HepG2 (cell line): ENCODE results near the gene RAPGEF6. TPM values are rescaled to one million over a fixed set of nuclear protein-coding genes. Genes with fewer than 3 reads are reported as not detected.

Experiments used
- ATAC-seq: fragments of 200-7000 bp; cut with Tn5 transposase; 3 replicates; pipeline ENCODE4 v1.9.1; 2020; ENCODE audit warnings: mild to moderate bottlenecking, moderate library complexity
- BruUV-seq: library from RNA; stranded (reverse); fragments of 400-500 nt; replicated peaks from 2 replicates; lab custom pipeline; 2021; lab: Mats Ljungman, UMichigan
- CTCF ChIA-PET: fragments of 300-600 bp; formaldehyde crosslinking; extraction: SDS; loops from one replicate; lab custom pipeline; 2021; ENCODE audit warnings: low total read pairs, inconsistent platforms, low intra/inter-chr PET ratio; lab: Yijun Ruan, JAX
- POLR2A ChIA-PET: fragments of 350-600 bp; sonication (Branson Sonifier 250); formaldehyde crosslinking; loops from one replicate; lab custom pipeline; 2020; ENCODE audit warnings: antibody characterized with exemption, inconsistent platforms; lab: Yijun Ruan, JAX
- DNase-seq: peaks from one replicate; pipeline ENCODE4 v3.0.0-alpha.2; 2015; ENCODE audit warnings: low spot score
- FAIRE-seq: peaks from 3 replicates; lab custom pipeline; 2011; peaks lifted over from hg19 to GRCh38; lab: Jason Lieb, UNC
- H2AFZ ChIP-seq: one replicate; pipeline ENCODE4 v1.6.1; 2011; ENCODE audit warnings: low read length, inconsistent platforms
- H3K27ac ChIP-seq: fragments of 300-600 bp; 3 replicates; pipeline ENCODE4 v1.8.0; 2011; ENCODE audit warnings: mixed run types, mild to moderate bottlenecking, mixed read lengths, low read length, inconsistent platforms; ENCODE audit not compliant: insufficient read depth; ENCODE audit errors: extremely low read length
- H3K27me3 ChIP-seq, 2 experiments: fragments of 200-600 bp in 1 of 2; 2 replicates in 1 of 2; 3 replicates in 1 of 2; pipeline versions ENCODE4 v1.6.0 to v1.8.0; 2011; ENCODE audit warnings: low read length in 2 of 2, mild to moderate bottlenecking in 2 of 2, moderate library complexity in 2 of 2, inconsistent platforms in 1 of 2; ENCODE audit not compliant: insufficient read depth in 2 of 2, control insufficient read depth in 1 of 2
- H3K36me3 ChIP-seq, 2 experiments: fragments of 200-600 bp in 1 of 2; replicated peaks in 1 of 2; 2 replicates in 1 of 2; 3 replicates in 1 of 2; pipeline versions ENCODE4 v1.5.1 to v1.8.0; 2011; ENCODE audit warnings: low read length in 2 of 2, inconsistent platforms in 1 of 2; ENCODE audit not compliant: insufficient read depth in 2 of 2, control insufficient read depth in 1 of 2
- H3K4me1 ChIP-seq: 2 replicates; pipeline ENCODE4 v1.5.1; 2012; ENCODE audit warnings: low read length, inconsistent platforms; ENCODE audit not compliant: insufficient read depth
- H3K4me2 ChIP-seq: 2 replicates; pipeline ENCODE4 v1.6.0; 2011; ENCODE audit warnings: low read depth, low read length, inconsistent platforms
- H3K4me3 ChIP-seq, 3 experiments: fragments of 200-600 bp in 1 of 3; sonication (generic), shearing (Covaris generic) in 1 of 3; replicated peaks in 1 of 3; 2 replicates each; pipeline ENCODE4 v1.5.1; 2011 to 2016; ENCODE audit warnings: low read length in 3 of 3, inconsistent platforms in 2 of 3, low read depth in 2 of 3, mild to moderate bottlenecking in 2 of 3, control low read depth in 1 of 3, mixed read lengths in 1 of 3; ENCODE audit not compliant: insufficient read depth in 1 of 3
- H3K79me2 ChIP-seq: one replicate; pipeline ENCODE4 v1.6.1; 2011; ENCODE audit warnings: low read length, inconsistent platforms; ENCODE audit not compliant: insufficient read depth
- H3K9ac ChIP-seq: 2 replicates; pipeline ENCODE4 v1.6.0; 2011; ENCODE audit warnings: mild to moderate bottlenecking, low read depth, low read length, inconsistent platforms; ENCODE audit not compliant: insufficient read depth
- H3K9me3 ChIP-seq: 2 replicates; pipeline ENCODE4 v1.5.1; 2012; ENCODE audit warnings: mild to moderate bottlenecking, low read length
- H4K20me1 ChIP-seq: 2 replicates; pipeline ENCODE4 v1.6.0; 2011; ENCODE audit warnings: inconsistent platforms, mild to moderate bottlenecking, low read length, moderate library complexity; ENCODE audit not compliant: insufficient read depth
- ARID2 ChIP-seq: sonication (generic); formaldehyde crosslinking; IDR thresholded peaks from 2 replicates; pipeline ENCODE4 v1.8.1; 2022; ENCODE audit warnings: mild to moderate bottlenecking, missing genetic modification reagents, borderline replicate concordance
- ETV5 ChIP-seq: IDR thresholded peaks from 2 replicates; pipeline ENCODE4 v1.6.1; 2018; ENCODE audit warnings: missing biosample characterization, missing genetic modification reagents, inconsistent platforms, borderline replicate concordance
- JARID2 ChIP-seq: sonication (generic); formaldehyde crosslinking; IDR thresholded peaks from 2 replicates; pipeline ENCODE4 v1.8.1; 2023; ENCODE audit warnings: missing genetic modification reagents, inconsistent platforms; ENCODE audit not compliant: insufficient replicate concordance
- MEF2D ChIP-seq: sonication (generic); formaldehyde crosslinking; IDR thresholded peaks from 2 replicates; pipeline ENCODE4 v1.5.1; 2020; ENCODE audit warnings: mild to moderate bottlenecking, missing genetic modification reagents
- NAIF1 ChIP-seq: sonication (generic); formaldehyde crosslinking; IDR thresholded peaks from 2 replicates; pipeline ENCODE4 v1.5.0; 2020; ENCODE audit warnings: mild to moderate bottlenecking, missing genetic modification reagents, borderline replicate concordance
- SMC3 ChIP-seq: IDR thresholded peaks from 2 replicates; pipeline ENCODE4 v1.6.1; 2011; ENCODE audit warnings: low read length, improper control_type of control experiment
- SRF ChIP-seq: IDR thresholded peaks from 2 replicates; pipeline ENCODE4 v1.6.1; 2011; ENCODE audit warnings: mild to moderate bottlenecking, low read depth, low read length, moderate library complexity
- TBX2 ChIP-seq: sonication (generic); formaldehyde crosslinking; IDR thresholded peaks from 2 replicates; pipeline ENCODE4 v1.5.0; 2020; ENCODE audit warnings: missing genetic modification reagents, mild to moderate bottlenecking, borderline replicate concordance
- TOE1 ChIP-seq: sonication (generic); formaldehyde crosslinking; IDR thresholded peaks from 2 replicates; pipeline ENCODE4 v1.4.0; 2020; ENCODE audit warnings: mild to moderate bottlenecking, missing genetic modification reagents
- WIZ ChIP-seq: sonication (generic); formaldehyde crosslinking; IDR thresholded peaks from 2 replicates; pipeline ENCODE4 v1.5.1; 2020; ENCODE audit warnings: mild to moderate bottlenecking, missing genetic modification reagents
- ZHX1 ChIP-seq: sonication (generic); formaldehyde crosslinking; IDR thresholded peaks from 2 replicates; pipeline ENCODE4 v1.8.1; 2022; ENCODE audit warnings: low read depth, mild to moderate bottlenecking, missing genetic modification reagents
- ZNF124 ChIP-seq: sonication (generic); formaldehyde crosslinking; IDR thresholded peaks from 2 replicates; pipeline ENCODE4 v1.4.0; 2020; ENCODE audit warnings: missing genetic modification reagents
- ZNF138 ChIP-seq: sonication (generic); formaldehyde crosslinking; IDR thresholded peaks from 2 replicates; pipeline ENCODE4 v1.5.0; 2020; ENCODE audit warnings: mild to moderate bottlenecking, low read depth, missing genetic modification reagents
- ZNF296 ChIP-seq: sonication (generic); formaldehyde crosslinking; conservative IDR thresholded peaks from 2 replicates; pipeline ENCODE4 v1.5.0; 2020; ENCODE audit warnings: mild to moderate bottlenecking, missing genetic modification reagents
- ZNF317 ChIP-seq: sonication (generic); formaldehyde crosslinking; IDR thresholded peaks from 2 replicates; pipeline ENCODE4 v1.5.0; 2020; ENCODE audit warnings: mild to moderate bottlenecking, missing genetic modification reagents
- ZNF335 ChIP-seq: sonication (generic); formaldehyde crosslinking; IDR thresholded peaks from 2 replicates; pipeline ENCODE4 v1.4.0; 2020; ENCODE audit warnings: missing genetic modification reagents
- ZNF503 ChIP-seq: sonication (generic); formaldehyde crosslinking; IDR thresholded peaks from 2 replicates; pipeline ENCODE4 v1.4.0; 2020; ENCODE audit warnings: missing genetic modification reagents
- in situ Hi-C: cut with HindIII; loops from 2 replicates; pipeline ENCODE4 v1.10.0; 2017; ENCODE audit warnings: low pct_unique_long_range_greater_than_20kb; ENCODE audit not compliant: extremely low pct_ligation_motif_present
- intact Hi-C: fragments of 100-400 bp; cut with micrococcal nuclease; formaldehyde crosslinking; loops from one replicate; pipeline ENCODE4 v1.10.0; 2022; ENCODE audit not compliant: unreplicated experiment
- polyA plus RNA-seq, 8 experiments: library from polyadenylated mRNA; depleted of rRNA in 3 of 8; stranded (reverse) in 7 of 8; unstranded in 1 of 8; fragments of >200 nt; fragmentation: Illumina TruSeq in 4 of 8; extraction: Trizol in 4 of 8; gene quantifications; 2 replicates each; pipeline versions ENCODE4 v1.2.1 to v1.2.3, GENCODE V29; 2011 to 2016; ENCODE audit warnings: low read depth in 4 of 8, missing spikeins in 1 of 8, mixed read lengths in 1 of 8; ENCODE audit not compliant: insufficient read depth in 1 of 8
- total RNA-seq, 5 experiments: library from RNA; depleted of rRNA; stranded (reverse); fragments of >200 nt; fragmentation: Illumina TruSeq; extraction: Trizol; gene quantifications; 2 replicates each; pipeline ENCODE4 v1.2.3, GENCODE V29; 2016; ENCODE audit warnings: low read depth in 1 of 5

Gene RAPGEF6
- total and polyA plus RNA-seq, 2 of the 13 experiments (the other 11 are each of a cell fraction or from before 2014, with no cell fraction given) = 7.7 to 24.6 TPM

GRCh38 chr5:131509801-131510200 is 125.2 kb downstream of the RAPGEF6 start:
- DNase-seq = no peak
- no peak overlapping the region for H2AFZ ChIP-seq
- no peak for TF ChIP-seq ZNF296 (CRISPR knock-in tag)
- TF ChIP-seq ARID2 (CRISPR knock-in tag) = no peak
- TF ChIP-seq NAIF1 = no peak
- no peak for TF ChIP-seq ZNF335 (CRISPR knock-in tag)
- no peak for TF ChIP-seq ZNF138
- no peak for TF ChIP-seq MEF2D (CRISPR knock-in tag)
- no peak for TF ChIP-seq JARID2 (CRISPR knock-in tag)
- no peak for TF ChIP-seq TBX2 (CRISPR knock-in tag)
- no peak for TF ChIP-seq ZNF124 (CRISPR knock-in tag)
- no peak for TF ChIP-seq SRF
- TF ChIP-seq ZHX1 (CRISPR knock-in tag) = no peak
- no peak for TF ChIP-seq ETV5 (CRISPR knock-in tag)
- TF ChIP-seq ZNF503 (CRISPR knock-in tag) = no peak
- TF ChIP-seq WIZ (CRISPR knock-in tag) = no peak
- TF ChIP-seq SMC3 = no peak
- TF ChIP-seq ZNF317 = no peak
- TF ChIP-seq TOE1 (CRISPR knock-in tag) = no peak
- H3K4me2 ChIP-seq = no peak overlapping the region
- no peaks in the 10 kb centered on the region for H3K9me3 ChIP-seq
- ATAC-seq = no peak
- no peak overlapping the region for H3K4me3 ChIP-seq
- no peaks in the 10 kb centered on the region for H3K4me1 ChIP-seq
- ChIA-PET POLR2A (no interaction called here), CTCF (no interaction called here)
- no peak overlapping the region for H3K9ac ChIP-seq
- peaks cover 9 to 44% of the 10 kb centered on the region in 2 experiments for H3K36me3 ChIP-seq
- BruUV-seq = no TSS peak
- no peaks in the 10 kb centered on the region for H3K79me2 ChIP-seq
- no peaks in the 10 kb centered on the region for H3K27me3 ChIP-seq
- no peak for FAIRE-seq
- no peaks in the 10 kb centered on the region for H4K20me1 ChIP-seq
- in situ Hi-C loops (no loop called here), intact Hi-C loops (no loop called here)
- no peak overlapping the region for H3K27ac ChIP-seq
